Panc1 (cell line): Measurements from ENCODE around the gene PTPN4. TPM values are rescaled to one million over a fixed set of nuclear protein-coding genes. Genes with fewer than 3 reads are reported as not detected.

Experiments used
- ATAC-seq: fragments of 200-7000 bp; cut with Tn5 transposase; 2 replicates; pipeline ENCODE4 v1.9.1; 2020; ENCODE audit warnings: mild to moderate bottlenecking, moderate library complexity
- BruUV-seq: library from RNA; stranded (reverse); fragments of 400-500 nt; replicated peaks from 2 replicates; lab custom pipeline; 2021; lab: Mats Ljungman, UMichigan
- CTCF ChIA-PET: fragments of 300-600 bp; sonication (Branson Sonifier 250); formaldehyde crosslinking; loops from one replicate; lab custom pipeline; 2022; ENCODE audit warnings: antibody characterized with exemption; lab: Charles Lee
- POLR2A ChIA-PET: fragments of 300-600 bp; sonication (Branson Sonifier 250); formaldehyde crosslinking; loops from one replicate; lab custom pipeline; 2022; ENCODE audit warnings: antibody characterized with exemption; lab: Charles Lee
- DNase-seq: peaks from one replicate; pipeline ENCODE4 v3.0.0-alpha.2; 2010; ENCODE audit warnings: low read depth, low spot score
- H3K27ac ChIP-seq: 2 replicates; pipeline ENCODE4 v1.5.1; 2011; ENCODE audit warnings: mild to moderate bottlenecking, low read length, inconsistent platforms
- H3K27me3 ChIP-seq: fragments of 200-500 bp; sonication (Bioruptor generic); 2 replicates; pipeline ENCODE4 v1.6.0; 2014; ENCODE audit warnings: low read length, inconsistent platforms; ENCODE audit not compliant: control insufficient read depth, insufficient read depth
- H3K36me3 ChIP-seq: fragments of 200-500 bp; sonication (Bioruptor generic); 2 replicates; pipeline ENCODE4 v1.5.1; 2014; ENCODE audit warnings: inconsistent platforms, mild to moderate bottlenecking, low read length, moderate library complexity; ENCODE audit not compliant: control insufficient read depth, insufficient read depth
- H3K4me1 ChIP-seq: 2 replicates; pipeline ENCODE4 v1.5.1; 2011; ENCODE audit warnings: inconsistent platforms, mild to moderate bottlenecking, low read length, moderate library complexity; ENCODE audit not compliant: control insufficient read depth, insufficient read depth
- H3K4me3 ChIP-seq, 2 experiments: 2 replicates each; pipeline ENCODE4 v1.5.1; 2011 to 2012; ENCODE audit warnings: low read depth in 2 of 2, low read length in 2 of 2, mild to moderate bottlenecking in 2 of 2, inconsistent platforms in 1 of 2, moderate library complexity in 1 of 2
- H3K9me3 ChIP-seq: fragments of 200-500 bp; sonication (Bioruptor generic); 2 replicates; pipeline ENCODE4 v1.5.1; 2014; ENCODE audit warnings: low read depth, mild to moderate bottlenecking, inconsistent platforms, low read length, moderate library complexity; ENCODE audit not compliant: control insufficient read depth, insufficient read depth
- CTCF ChIP-seq: fragments of 450-650 bp; IDR thresholded peaks from 2 replicates; pipeline ENCODE4 v1.5.1; 2017; ENCODE audit warnings: mild to moderate bottlenecking
- POLR2AphosphoS5 ChIP-seq: IDR thresholded peaks from 2 replicates; pipeline ENCODE4 v1.6.1; 2012; ENCODE audit warnings: mild to moderate bottlenecking, low read depth, low read length, moderate library complexity
- REST ChIP-seq, 2 experiments: IDR thresholded peaks; 2 replicates each; pipeline ENCODE4 v1.6.1; 2011 to 2012; ENCODE audit warnings: low read depth in 2 of 2, control low read depth in 1 of 2, low read length in 1 of 2, mild to moderate bottlenecking in 1 of 2, moderate library complexity in 1 of 2; ENCODE audit not compliant: insufficient read depth in 1 of 2
- SIN3A ChIP-seq: IDR thresholded peaks from 2 replicates; pipeline ENCODE4 v1.6.1; 2012; ENCODE audit warnings: low read depth, mild to moderate bottlenecking, low read length, moderate library complexity, borderline replicate concordance; ENCODE audit not compliant: insufficient read depth
- TCF7L2 ChIP-seq: IDR thresholded peaks from 2 replicates; pipeline ENCODE4 v1.6.1; 2011; ENCODE audit warnings: mild to moderate bottlenecking, low read depth, low read length, inconsistent platforms
- in situ Hi-C: cut with HindIII; loops from 2 replicates; pipeline ENCODE4 v1.10.0; 2016; ENCODE audit warnings: low sequenced_read_pairs, low pct_unique_long_range_greater_than_20kb
- intact Hi-C: fragments of 100-400 bp; cut with micrococcal nuclease; formaldehyde crosslinking; loops from one replicate; pipeline ENCODE4 v1.10.0; 2022; ENCODE audit not compliant: unreplicated experiment
- total RNA-seq: library from RNA; stranded (reverse); gene quantifications from one replicate; pipeline ENCODE4 v1.2.1, GENCODE V29; 2021; ENCODE audit not compliant: unreplicated experiment

Gene PTPN4
- total RNA-seq, 1 experiment from 2014 or later, result 45.9 TPM

DNA sequence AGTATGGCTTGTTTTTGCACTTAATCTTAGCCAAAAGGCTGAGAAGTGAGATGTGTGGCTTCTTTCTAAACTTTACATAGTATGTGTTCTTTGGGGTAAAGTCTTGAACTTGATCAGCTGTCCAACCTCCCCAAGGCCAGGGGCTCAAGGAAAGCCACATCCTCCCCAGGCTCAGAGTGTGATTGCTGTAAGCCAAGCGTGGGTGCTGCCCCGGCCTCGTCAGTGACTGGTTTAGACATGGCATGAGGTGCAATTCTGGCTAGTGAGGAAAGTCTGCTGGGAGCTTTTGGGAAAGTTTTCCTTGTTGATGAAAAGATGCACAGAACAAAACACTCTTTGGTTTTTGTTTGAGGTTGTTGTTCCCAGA is 40.5 kb upstream of the PTPN4 start:
- no peaks in the 10 kb centered on the region for H3K4me1 ChIP-seq
- no peak for TF ChIP-seq CTCF
- TF ChIP-seq REST (IDR thresholded peaks at IDR 0.05; ENCODE audit: insufficient read depth in 1 of 2, low read depth in 2 of 2, low read length in 1 of 2), result no peak
- TF ChIP-seq SIN3A, result no peak
- no peak for TF ChIP-seq TCF7L2
- no peak for TF ChIP-seq POLR2AphosphoS5
- in situ Hi-C loops (no loop called here), intact Hi-C loops (no loop called here)
- no peak overlapping the region for H3K4me3 ChIP-seq
- no peak for DNase-seq
- CTCF ChIA-PET, result no interaction called here
- no peak for ATAC-seq
- H3K36me3 ChIP-seq, result no peaks in the 10 kb centered on the region
- no TSS peak for BruUV-seq
- POLR2A ChIA-PET, result no interaction called here
- H3K27ac ChIP-seq, result no peak overlapping the region
- no peaks in the 10 kb centered on the region for H3K27me3 ChIP-seq
- H3K9me3 ChIP-seq, result no peaks in the 10 kb centered on the region

DNA sequence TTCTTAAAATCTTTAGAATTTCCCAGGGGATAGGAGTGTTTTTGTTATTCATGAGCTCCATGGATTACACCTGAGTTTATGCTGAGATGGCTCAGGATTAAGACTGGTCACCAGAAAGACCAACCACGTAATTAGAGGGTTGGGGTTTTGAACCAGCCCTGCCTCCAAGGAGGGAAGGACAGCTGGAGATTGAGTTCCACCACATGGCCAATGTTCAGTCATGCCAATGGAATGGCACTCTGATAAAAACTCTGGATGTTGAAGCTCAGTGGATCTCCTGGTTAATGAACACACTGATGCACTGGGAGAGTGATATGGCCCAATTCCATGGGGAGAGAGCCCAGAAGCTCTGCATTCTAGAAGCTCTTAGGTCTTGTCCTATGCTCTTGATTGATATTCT is 38.7 kb upstream of the PTPN4 start:
- CTCF ChIA-PET, result no interaction called here
- DNase-seq (no peak), ATAC-seq (no peak)
- Histone ChIP-seq H3K4me1 (no peaks in the 10 kb centered on the region), H3K9me3 (no peaks in the 10 kb centered on the region), H3K27me3 (no peaks in the 10 kb centered on the region), H3K4me3 (no peak overlapping the region), H3K36me3 (no peaks in the 10 kb centered on the region), H3K27ac (no peak overlapping the region)
- no TSS peak for BruUV-seq
- TF ChIP-seq SIN3A (no peak), POLR2AphosphoS5 (no peak), CTCF (no peak), TCF7L2 (no peak), REST (IDR thresholded peaks at IDR 0.05; ENCODE audit: insufficient read depth in 1 of 2, low read depth in 2 of 2, low read length in 1 of 2) (no peak)
- POLR2A ChIA-PET, result no interaction called here
- intact Hi-C loops, result no loop called here
- in situ Hi-C loops, result no loop called here
